KMS-11 (cell line): ENCODE results near the gene MDFIC2.
"Not testable (repeated sequence)": the region's sequence is repeated elsewhere in the genome, so short reads cannot be mapped to it uniquely, and the experiment has no call there.

Source experiments
- H2AFZ ChIP-seq: fragments of 200-600 bp; sonication (generic); 2 replicates; pipeline ENCODE4 v1.6.1; 2016; ENCODE audit warnings: antibody characterized with exemption, mixed run types, low read depth
- H3K27ac ChIP-seq: fragments of 200-600 bp; sonication (generic); 2 replicates; pipeline ENCODE4 v1.6.1; 2016; ENCODE audit warnings: mild to moderate bottlenecking, mixed run types
- H3K27me3 ChIP-seq: fragments of 200-600 bp; sonication (generic); 2 replicates; pipeline ENCODE4 v1.6.1; 2017; ENCODE audit warnings: mild to moderate bottlenecking, low read depth, mixed run types, moderate library complexity; ENCODE audit not compliant: insufficient read depth
- H3K36me3 ChIP-seq: fragments of 200-600 bp; sonication (generic); 2 replicates; pipeline ENCODE4 v1.6.1; 2017; ENCODE audit warnings: mild to moderate bottlenecking, mixed run types; ENCODE audit not compliant: insufficient read depth
- H3K4me1 ChIP-seq: fragments of 200-600 bp; sonication (generic); 2 replicates; pipeline ENCODE4 v1.6.1; 2016; ENCODE audit warnings: mild to moderate bottlenecking, low read depth, mixed run types; ENCODE audit not compliant: poor library complexity, severe bottlenecking
- H3K4me2 ChIP-seq: fragments of 200-600 bp; sonication (generic); 2 replicates; pipeline ENCODE4 v1.7.0; 2016; ENCODE audit warnings: mild to moderate bottlenecking, mixed run types
- H3K4me3 ChIP-seq: fragments of 200-600 bp; sonication (generic); IDR thresholded peaks from 2 replicates; pipeline ENCODE4 v1.6.1; 2017; ENCODE audit warnings: low read depth, low read length, mixed read lengths; ENCODE audit not compliant: insufficient read depth
- H3K79me2 ChIP-seq: fragments of 200-600 bp; sonication (generic); 2 replicates; pipeline ENCODE4 v1.6.1; 2016; ENCODE audit warnings: low read depth, mixed run types; ENCODE audit not compliant: insufficient read depth
- H3K9ac ChIP-seq: fragments of 200-600 bp; sonication (generic); 2 replicates; pipeline ENCODE4 v1.6.1; 2016; ENCODE audit warnings: mild to moderate bottlenecking, mixed run types
- H4K20me1 ChIP-seq: fragments of 200-600 bp; sonication (generic); 2 replicates; pipeline ENCODE4 v1.6.1; 2016; ENCODE audit warnings: mild to moderate bottlenecking, mixed run types; ENCODE audit not compliant: insufficient read depth
- CTCF ChIP-seq: fragments of 200-600 bp; sonication (generic); conservative IDR thresholded peaks from 2 replicates; pipeline ENCODE4 v1.6.1; 2017; ENCODE audit warnings: low read depth, mild to moderate bottlenecking, antibody characterized with exemption, low read length, moderate library complexity, mixed read lengths

The MDFIC2 gene

GRCh38 chr3:70225146-70225545 is 87.3 kb downstream of the MDFIC2 start:
- H3K27ac ChIP-seq: no peak overlapping the region
- no peak overlapping the region for H3K9ac ChIP-seq
- H3K4me1 ChIP-seq: no peaks in the 10 kb centered on the region
- no peaks in the 10 kb centered on the region for H3K79me2 ChIP-seq
- H3K4me3 ChIP-seq: no peak overlapping the region
- no peaks in the 10 kb centered on the region for H3K36me3 ChIP-seq
- no peak overlapping the region for H3K4me2 ChIP-seq
- TF ChIP-seq CTCF: no peak
- no peak overlapping the region for H2AFZ ChIP-seq
- H4K20me1 ChIP-seq: no peaks in the 10 kb centered on the region
- no peaks in the 10 kb centered on the region for H3K27me3 ChIP-seq

GRCh38 chr3:70224337-70224736 is 88.1 kb downstream of the MDFIC2 start:
- Histone ChIP-seq H3K27me3 (no peaks in the 10 kb centered on the region), H3K9ac (no peak overlapping the region), H3K27ac (no peak overlapping the region), H2AFZ (no peak overlapping the region), H4K20me1 (no peaks in the 10 kb centered on the region), H3K4me1 (no peaks in the 10 kb centered on the region), H3K79me2 (no peaks in the 10 kb centered on the region), H3K4me3 (no peak overlapping the region), H3K36me3 (no peaks in the 10 kb centered on the region), H3K4me2 (no peak overlapping the region)
- TF ChIP-seq CTCF: no peak

- Histone ChIP-seq H3K36me3 (no peaks in the 10 kb centered on the region), H3K9ac (no peak overlapping the region), H3K79me2 (no peaks in the 10 kb centered on the region), H2AFZ (no peak overlapping the region), H3K4me2 (no peak overlapping the region), H3K4me3 (no peak overlapping the region), H3K4me1 (no peaks in the 10 kb centered on the region), H3K27ac (no peak overlapping the region), H4K20me1 (no peaks in the 10 kb centered on the region), H3K27me3 (no peaks in the 10 kb centered on the region)
- TF ChIP-seq CTCF: no peak
These were observed 94.0 kb downstream of the MDFIC2 start for GRCh38 chr3:70218471-70218870.

GRCh38 chr3:70211274-70211673 is 101.2 kb downstream of the MDFIC2 start:
- not testable (repeated sequence) for H3K36me3 ChIP-seq, H3K27me3 ChIP-seq, H3K27ac ChIP-seq, H3K9ac ChIP-seq, H3K4me1 ChIP-seq, H4K20me1 ChIP-seq, H3K4me2 ChIP-seq, H2AFZ ChIP-seq, H3K79me2 ChIP-seq, H3K4me3 ChIP-seq

GRCh38 chr3:70201975-70202374 is 110.5 kb downstream of the MDFIC2 start:
- Histone ChIP-seq H3K27me3 (no peaks in the 10 kb centered on the region), H4K20me1 (no peaks in the 10 kb centered on the region), H3K4me3 (no peak overlapping the region), H3K4me1 (no peaks in the 10 kb centered on the region), H3K27ac (no peak overlapping the region), H3K79me2 (no peaks in the 10 kb centered on the region), H3K36me3 (no peaks in the 10 kb centered on the region), H3K9ac (no peak overlapping the region), H2AFZ (no peak overlapping the region), H3K4me2 (no peak overlapping the region)
- TF ChIP-seq CTCF: no peak
